Liver (tissue), 3 donors: ENCODE measurements around the gene SGO1.

Experiments
- CTCF ChIP-seq: fragments of 150-350 bp; IDR thresholded peaks from 2 replicates; pipeline ENCODE4 v1.5.1; 2017; ENCODE audit warnings: improper control_type of control experiment, low read depth, low read length; ENCODE audit not compliant: missing input control
- REST ChIP-seq: IDR thresholded peaks from 2 replicates; pipeline ENCODE4 v1.6.1; 2016; ENCODE audit warnings: antibody characterized with exemption, mild to moderate bottlenecking
- RXRA ChIP-seq, 2 donors: IDR thresholded peaks; 2 replicates each; pipeline ENCODE4 v1.6.1; 2017 to 2018; ENCODE audit warnings: antibody characterized with exemption in 2 of 2, mild to moderate bottlenecking in 1 of 2
- TAF1 ChIP-seq: conservative IDR thresholded peaks from 2 replicates; pipeline ENCODE4 v1.6.1; 2016; ENCODE audit warnings: antibody characterized with exemption, mild to moderate bottlenecking
- YY1 ChIP-seq: IDR thresholded peaks from 2 replicates; pipeline ENCODE4 v1.6.1; 2016; ENCODE audit warnings: antibody characterized with exemption, mild to moderate bottlenecking
- donor health status: healthy.
- donor health status: healthy.

- TF ChIP-seq YY1 (no peak), TAF1 (no peak), RXRA (IDR thresholded peaks at IDR 0.05) (no peak), CTCF (no peak), REST (no peak)
Measured at GRCh38 chr3:20136231-20136630, 49.8 kb downstream of the SGO1 start.
